K562 (cell line): ENCODE results near the gene NOS1. TPM values are rescaled to one million over a fixed set of nuclear protein-coding genes. Genes with fewer than 3 reads are reported as not detected.

Experiments used
- ERF ChIP-seq: fragments of 450-650 bp; formaldehyde crosslinking; IDR thresholded peaks from 2 replicates; pipeline ENCODE4 v1.4.0; 2020; ENCODE audit warnings: mild to moderate bottlenecking, mixed read lengths
- FOXP1 ChIP-seq: sonication (generic); formaldehyde crosslinking; IDR thresholded peaks from 2 replicates; pipeline ENCODE4 v1.8.0; 2022; ENCODE audit warnings: mild to moderate bottlenecking, missing genetic modification reagents
- KDM2B ChIP-seq: fragments of 250-450 bp; sonication (Bioruptor Pico); IDR thresholded peaks from 2 replicates; pipeline ENCODE4 v1.8.0; 2021; ENCODE audit warnings: mild to moderate bottlenecking, moderate library complexity
- TAF7 ChIP-seq: fragments of 450-650 bp; IDR thresholded peaks from 2 replicates; pipeline ENCODE4 v1.6.1; 2016; ENCODE audit warnings: missing genetic modification characterization, missing compliant biosample characterization
- TEAD1 ChIP-seq, 2 experiments: fragments of 450-650 bp in 1 of 2; sonication (generic) in 1 of 2; formaldehyde crosslinking; IDR thresholded peaks; 2 replicates each; pipeline versions ENCODE4 v1.4.0 to v1.8.0; 2020 to 2022; ENCODE audit warnings: mild to moderate bottlenecking in 2 of 2, missing genetic modification reagents in 1 of 2
- ZNF780A ChIP-seq: fragments of 250-450 bp; sonication (Bioruptor Pico); IDR thresholded peaks from 2 replicates; pipeline ENCODE4 v1.5.0; 2021; ENCODE audit warnings: mild to moderate bottlenecking
- polyA plus RNA-seq, 8 experiments: library from polyadenylated mRNA; depleted of rRNA in 4 of 8; stranded (reverse) in 5 of 8; unstranded in 3 of 8; fragments of >200 nt; fragmentation: Nextera tagmentation in 2 of 8; fragmentation: Illumina TruSeq in 1 of 8; extraction: Ambion mirVana in 2 of 8; extraction: Trizol in 1 of 8; gene quantifications; 2 replicates each; pipeline versions ENCODE4 v1.2.1 to v1.2.3, GENCODE V29; 2011 to 2014; ENCODE audit warnings: inconsistent platforms in 1 of 8, missing spikeins in 1 of 8
- total RNA-seq, 7 experiments: library from RNA; depleted of rRNA in 6 of 7; stranded (reverse); fragments of >200 nt in 6 of 7; fragmentation: Illumina TruSeq in 2 of 7; extraction: Trizol in 2 of 7; gene quantifications; 2 replicates each; pipeline versions ENCODE4 v1.2.1 to v1.2.3, GENCODE V29; 2011 to 2021; ENCODE audit warnings: low replicate concordance in 1 of 7
- TF ChIP-seq, protein P1 (sequence below): fragments of 250-450 bp; sonication (Bioruptor Pico); IDR thresholded peaks from 2 replicates; pipeline ENCODE4 v1.4.0; 2020

Gene NOS1
- total and polyA plus RNA-seq, 9 of the 15 experiments (the other 6 are each of a cell fraction or from before 2014, with no cell fraction given): not detected

DNA sequence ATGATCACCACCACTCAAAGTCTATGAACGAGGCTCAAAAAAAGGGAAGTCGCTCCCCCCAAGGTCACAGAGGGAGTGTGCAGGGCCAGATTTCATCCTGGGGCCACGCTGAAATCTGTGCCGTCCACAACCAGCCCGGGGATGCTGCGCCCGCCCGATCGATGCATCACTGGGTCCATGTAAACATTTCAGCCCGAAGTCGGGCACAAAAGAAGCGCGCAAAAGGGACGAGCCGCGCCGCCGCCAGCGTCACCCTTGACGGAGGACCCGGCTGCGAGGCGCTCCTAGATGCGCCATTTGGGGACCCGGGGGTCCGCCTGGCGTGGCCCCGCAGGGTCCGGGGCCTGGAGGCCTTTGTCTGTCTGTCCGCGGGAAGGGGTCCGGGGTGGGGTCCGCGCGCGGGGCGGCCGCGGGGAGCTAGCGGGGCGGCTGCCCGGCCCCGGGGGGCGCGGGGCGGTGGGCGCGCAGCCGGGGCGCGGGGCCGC lies 171.7 kb downstream of the NOS1 start (continued):
- TF ChIP-seq TEAD1 (CRISPR knock-in tag; IDR thresholded peaks at IDR 0.05): 0 out of 4 replicates have a peak, but pooled peaks of 1 of the 2 experiments have one; percentile 31
- no peak for TF ChIP-seq TAF7 (tag)
- TF ChIP-seq ZNF780A: no peak
- TF ChIP-seq, protein P1, sequence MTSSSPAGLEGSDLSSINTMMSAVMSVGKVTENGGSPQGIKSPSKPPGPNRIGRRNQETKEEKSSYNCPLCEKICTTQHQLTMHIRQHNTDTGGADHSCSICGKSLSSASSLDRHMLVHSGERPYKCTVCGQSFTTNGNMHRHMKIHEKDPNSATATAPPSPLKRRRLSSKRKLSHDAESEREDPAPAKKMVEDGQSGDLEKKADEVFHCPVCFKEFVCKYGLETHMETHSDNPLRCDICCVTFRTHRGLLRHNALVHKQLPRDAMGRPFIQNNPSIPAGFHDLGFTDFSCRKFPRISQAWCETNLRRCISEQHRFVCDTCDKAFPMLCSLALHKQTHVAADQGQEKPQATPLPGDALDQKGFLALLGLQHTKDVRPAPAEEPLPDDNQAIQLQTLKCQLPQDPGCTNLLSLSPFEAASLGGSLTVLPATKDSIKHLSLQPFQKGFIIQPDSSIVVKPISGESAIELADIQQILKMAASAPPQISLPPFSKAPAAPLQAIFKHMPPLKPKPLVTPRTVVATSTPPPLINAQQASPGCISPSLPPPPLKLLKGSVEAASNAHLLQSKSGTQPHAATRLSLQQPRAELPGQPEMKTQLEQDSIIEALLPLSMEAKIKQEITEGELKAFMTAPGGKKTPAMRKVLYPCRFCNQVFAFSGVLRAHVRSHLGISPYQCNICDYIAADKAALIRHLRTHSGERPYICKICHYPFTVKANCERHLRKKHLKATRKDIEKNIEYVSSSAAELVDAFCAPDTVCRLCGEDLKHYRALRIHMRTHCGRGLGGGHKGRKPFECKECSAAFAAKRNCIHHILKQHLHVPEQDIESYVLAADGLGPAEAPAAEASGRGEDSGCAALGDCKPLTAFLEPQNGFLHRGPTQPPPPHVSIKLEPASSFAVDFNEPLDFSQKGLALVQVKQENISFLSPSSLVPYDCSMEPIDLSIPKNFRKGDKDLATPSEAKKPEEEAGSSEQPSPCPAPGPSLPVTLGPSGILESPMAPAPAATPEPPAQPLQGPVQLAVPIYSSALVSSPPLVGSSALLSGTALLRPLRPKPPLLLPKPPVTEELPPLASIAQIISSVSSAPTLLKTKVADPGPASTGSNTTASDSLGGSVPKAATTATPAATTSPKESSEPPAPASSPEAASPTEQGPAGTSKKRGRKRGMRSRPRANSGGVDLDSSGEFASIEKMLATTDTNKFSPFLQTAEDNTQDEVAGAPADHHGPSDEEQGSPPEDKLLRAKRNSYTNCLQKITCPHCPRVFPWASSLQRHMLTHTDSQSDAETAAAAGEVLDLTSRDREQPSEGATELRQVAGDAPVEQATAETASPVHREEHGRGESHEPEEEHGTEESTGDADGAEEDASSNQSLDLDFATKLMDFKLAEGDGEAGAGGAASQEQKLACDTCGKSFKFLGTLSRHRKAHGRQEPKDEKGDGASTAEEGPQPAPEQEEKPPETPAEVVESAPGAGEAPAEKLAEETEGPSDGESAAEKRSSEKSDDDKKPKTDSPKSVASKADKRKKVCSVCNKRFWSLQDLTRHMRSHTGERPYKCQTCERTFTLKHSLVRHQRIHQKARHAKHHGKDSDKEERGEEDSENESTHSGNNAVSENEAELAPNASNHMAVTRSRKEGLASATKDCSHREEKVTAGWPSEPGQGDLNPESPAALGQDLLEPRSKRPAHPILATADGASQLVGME (CRISPR knock-in tag): 0 out of 2 replicates have a peak, but pooled peaks have one; percentile 16
- TF ChIP-seq KDM2B (CRISPR knock-in tag): 0 out of 2 replicates have a peak, but pooled peaks have one; percentile 14
- 0 out of 2 replicates have a peak, but pooled peaks have one; percentile 23 for TF ChIP-seq FOXP1 (CRISPR knock-in tag)
- no peak for TF ChIP-seq ERF (CRISPR knock-in tag)
